Transverse colon (tissue), 4 donors: Measurements from ENCODE around the gene PUS7.

Experiments used
- CTCF ChIP-seq, 5 experiments: fragments of 200-600 bp in 3 of 5; fragments of 450-650 bp in 2 of 5; sonication (generic) in 3 of 5; IDR thresholded peaks; 1 replicate in 2 of 5; 2 replicates in 3 of 5; pipeline ENCODE4 v1.5.1; 2016 to 2017; ENCODE audit warnings: antibody characterized with exemption in 5 of 5, inconsistent platforms in 3 of 5, mild to moderate bottlenecking in 2 of 5, moderate library complexity in 1 of 5
- EP300 ChIP-seq: sonication (generic); formaldehyde crosslinking; IDR thresholded peaks from one replicate; pipeline ENCODE4 v1.6.1; 2017; ENCODE audit warnings: antibody characterized with exemption, low read depth
- POLR2AphosphoS5 ChIP-seq, 3 donors: sonication (generic); formaldehyde crosslinking; IDR thresholded peaks; one replicate each; pipeline ENCODE4 v1.6.1; 2016; ENCODE audit warnings: antibody characterized with exemption in 3 of 3

GRCh38 chr7:105480931-105481330 is 41.1 kb downstream of the PUS7 start:
- no peak for TF ChIP-seq CTCF (IDR thresholded peaks at IDR 0.05)
- no peak for TF ChIP-seq POLR2AphosphoS5 (IDR thresholded peaks at IDR 0.05)
- no peak for TF ChIP-seq EP300
